Measurements from ENCODE around the gene MCMBP.
"Not testable (repeated sequence)": the region's sequence is repeated elsewhere in the genome, so short reads cannot be mapped to it uniquely, and the experiment has no call there.

GRCh38 chr10:119890307-119890706 is 17.7 kb upstream of the MCMBP start:
- TF ChIP-seq EZH2phosphoT487 (IDR thresholded peaks at IDR 0.05; ENCODE audit: low read depth); CTCF (IDR thresholded peaks at IDR 0.05; ENCODE audit: low read depth, low read length): not testable (repeated sequence)

All from OCI-LY3 (cell line).